Measurements from ENCODE around the gene TRAPPC10.

The TRAPPC10 gene

GRCh38 chr21:44064852-44065403, 52.8 kb downstream of the TRAPPC10 start:
- no peak for TF ChIP-seq CTCF (IDR thresholded peaks at IDR 0.05; ENCODE audit: insufficient read depth, missing control alignments)
- FAIRE-seq (no peak), DNase-seq (ENCODE audit: insufficient read length, low spot score) (no peak)

- no peak for TF ChIP-seq CTCF (IDR thresholded peaks at IDR 0.05; ENCODE audit: insufficient read depth, missing control alignments)
- DNase-seq (ENCODE audit: insufficient read length, low spot score), result no peak
- FAIRE-seq, result no peak
These were observed 53.3 kb downstream of the TRAPPC10 start for GRCh38 chr21:44065428-44065827.

GRCh38 chr21:44066116-44066515, 54.0 kb downstream of the TRAPPC10 start:
- no peak for TF ChIP-seq CTCF (IDR thresholded peaks at IDR 0.05; ENCODE audit: insufficient read depth, missing control alignments)
- DNase-seq (ENCODE audit: insufficient read length, low spot score) (no peak), FAIRE-seq (no peak)

- TF ChIP-seq CTCF (IDR thresholded peaks at IDR 0.05; ENCODE audit: insufficient read depth, missing control alignments), result no peak
- no peak for DNase-seq (ENCODE audit: insufficient read length, low spot score)
- FAIRE-seq, result no peak
These were observed 55.1 kb downstream of the TRAPPC10 start for GRCh38 chr21:44067011-44067839.

GRCh38 chr21:44070391-44070790, 58.3 kb downstream of the TRAPPC10 start:
- DNase-seq (ENCODE audit: insufficient read length, low spot score), result no peak
- no peak for FAIRE-seq
- TF ChIP-seq CTCF (IDR thresholded peaks at IDR 0.05; ENCODE audit: insufficient read depth, missing control alignments), result no peak

- DNase-seq (ENCODE audit: insufficient read length, low spot score) (no peak), FAIRE-seq (no peak)
- TF ChIP-seq CTCF (IDR thresholded peaks at IDR 0.05; ENCODE audit: insufficient read depth, missing control alignments), result no peak
These were observed 59.4 kb downstream of the TRAPPC10 start for GRCh38 chr21:44071359-44072104.
